K562 (cell line): ENCODE results near the gene SLIT1. TPM values are rescaled to one million over a fixed set of nuclear protein-coding genes. Genes with fewer than 3 reads are reported as not detected.

Source experiments
- ATAC-seq: fragments of 200-7000 bp; cut with Tn5 transposase; 3 replicates; pipeline ENCODE4 v1.9.1; 2020; ENCODE audit warnings: moderate library complexity
- BruUV-seq: library from RNA; stranded (reverse); fragments of 400-500 nt; replicated peaks from 2 replicates; lab custom pipeline; 2021; lab: Mats Ljungman, UMichigan
- CTCF ChIA-PET: fragments of 300-600 bp; formaldehyde crosslinking; extraction: SDS; loops from one replicate; lab custom pipeline; 2021; ENCODE audit warnings: low intra/inter-chr PET ratio; lab: Yijun Ruan, JAX
- POLR2A ChIA-PET: fragments of 300-600, 350-650 bp; sonication (Branson Sonifier 250); formaldehyde crosslinking; extraction: SDS; loops from one replicate; lab custom pipeline; 2021; ENCODE audit warnings: antibody characterized with exemption, inconsistent platforms; lab: Yijun Ruan, JAX
- DNase-seq, 4 experiments: peaks; one replicate each; pipeline versions ENCODE4 v3.0.0 to v3.0.0-alpha.2; 2011 to 2018; ENCODE audit warnings: low spot score in 3 of 4, mixed read lengths in 3 of 4; ENCODE audit errors: extremely low read depth in 1 of 4
- FAIRE-seq: peaks from 2 replicates; lab custom pipeline; 2011; peaks lifted over from hg19 to GRCh38; lab: Jason Lieb, UNC
- H2AFZ ChIP-seq: 2 replicates; pipeline ENCODE4 v1.6.0; 2011; ENCODE audit warnings: low read depth, low read length, control low read depth, inconsistent platforms
- H3K27ac ChIP-seq: fragments of 200-600 bp; 3 replicates; pipeline ENCODE4 v1.8.0; 2011; ENCODE audit warnings: low read depth, mild to moderate bottlenecking, control low read depth, inconsistent platforms, low read length, moderate library complexity, mixed read lengths; ENCODE audit errors: extremely low read depth
- H3K27me3 ChIP-seq, 2 experiments: fragments of 300-600 bp in 1 of 2; 2 replicates in 1 of 2; 3 replicates in 1 of 2; pipeline versions ENCODE4 v1.6.0 to v1.8.0; 2011; ENCODE audit warnings: inconsistent platforms in 2 of 2, low read length in 2 of 2, mild to moderate bottlenecking in 1 of 2, mixed read lengths in 1 of 2, moderate library complexity in 1 of 2; ENCODE audit not compliant: control insufficient read depth in 2 of 2, insufficient read depth in 2 of 2
- H3K36me3 ChIP-seq: fragments of 300-600 bp; 3 replicates; pipeline ENCODE4 v1.8.0; 2011; ENCODE audit warnings: mild to moderate bottlenecking, low read length, inconsistent platforms; ENCODE audit not compliant: control insufficient read depth, insufficient read depth
- H3K4me1 ChIP-seq, 2 experiments: fragments of 200-600 bp in 1 of 2; replicated peaks in 1 of 2; 2 replicates in 1 of 2; 3 replicates in 1 of 2; pipeline versions ENCODE4 v1.5.1 to v1.8.0; 2011; ENCODE audit warnings: inconsistent platforms in 2 of 2, low read length in 2 of 2, mild to moderate bottlenecking in 1 of 2, mixed read lengths in 1 of 2, moderate library complexity in 1 of 2; ENCODE audit not compliant: control insufficient read depth in 2 of 2, insufficient read depth in 2 of 2
- H3K4me2 ChIP-seq: 2 replicates; pipeline ENCODE4 v1.6.1; 2011; ENCODE audit warnings: low read length, control low read depth, inconsistent platforms, mixed read lengths; ENCODE audit not compliant: insufficient read depth
- H3K4me3 ChIP-seq: fragments of 200-600 bp; sonication (generic), shearing (Covaris generic); 2 replicates; pipeline ENCODE4 v1.5.1; 2016; ENCODE audit warnings: control low read depth, inconsistent platforms
- H3K79me2 ChIP-seq: fragments of 200-600 bp; 3 replicates; pipeline ENCODE4 v1.8.0; 2011; ENCODE audit warnings: low read length, inconsistent platforms; ENCODE audit not compliant: control insufficient read depth, insufficient read depth
- H3K9ac ChIP-seq, 2 experiments: 2 replicates each; pipeline versions ENCODE4 v1.6.0 to v1.6.1; 2011; ENCODE audit warnings: low read depth in 2 of 2, low read length in 2 of 2, control low read depth in 1 of 2, inconsistent platforms in 1 of 2, mild to moderate bottlenecking in 1 of 2, mixed read lengths in 1 of 2; ENCODE audit not compliant: insufficient read depth in 1 of 2
- H3K9me1 ChIP-seq: one replicate; pipeline ENCODE4 v1.6.0; 2011; ENCODE audit warnings: inconsistent platforms, mild to moderate bottlenecking, low read length, moderate library complexity; ENCODE audit not compliant: control insufficient read depth, insufficient read depth
- H3K9me3 ChIP-seq: replicated peaks from 2 replicates; pipeline ENCODE4 v1.5.1; 2011; ENCODE audit warnings: low read depth, low read length, inconsistent platforms; ENCODE audit not compliant: control insufficient read depth, insufficient read depth
- H4K20me1 ChIP-seq: replicated peaks from 2 replicates; pipeline ENCODE4 v1.6.1; 2011; ENCODE audit warnings: low read length, inconsistent platforms, mixed read lengths; ENCODE audit not compliant: control insufficient read depth, insufficient read depth
- CBFA2T3 ChIP-seq: fragments of 450-650 bp; IDR thresholded peaks from 2 replicates; pipeline ENCODE4 v1.6.1; 2017
- HNRNPLL ChIP-seq: fragments of 200-400 bp; formaldehyde crosslinking; IDR thresholded peaks from 2 replicates; pipeline ENCODE4 v1.6.1; 2017; ENCODE audit warnings: low read length, low read depth, mild to moderate bottlenecking; ENCODE audit not compliant: poor library complexity, severe bottlenecking
- JUN ChIP-seq, 2 experiments: sonication (generic) in 1 of 2; formaldehyde crosslinking in 1 of 2; IDR thresholded peaks; 2 replicates each; pipeline versions ENCODE4 v1.6.1 to v1.8.0; 2012 to 2022; ENCODE audit warnings: borderline replicate concordance in 2 of 2, mild to moderate bottlenecking in 2 of 2, improper control_type of control experiment in 1 of 2, low read depth in 1 of 2, low read length in 1 of 2, missing genetic modification reagents in 1 of 2
- SAFB ChIP-seq: fragments of 200-400 bp; formaldehyde crosslinking; IDR thresholded peaks from 2 replicates; pipeline ENCODE4 v1.6.1; 2017; ENCODE audit warnings: low read depth, low read length, borderline replicate concordance
- ZNF695 ChIP-seq: fragments of 450-650 bp; formaldehyde crosslinking; IDR thresholded peaks from 2 replicates; pipeline ENCODE4 v1.4.0; 2020; ENCODE audit warnings: mild to moderate bottlenecking, moderate library complexity
- WGBS: fragments of 100-300 bp; shearing (Covaris generic); methylation state at CpG from one replicate; pipeline ENCODE4 v1.1.6; 2016; ENCODE audit warnings: low coverage, mixed read lengths; ENCODE audit not compliant: insufficient coverage; ENCODE audit errors: missing lambda C conversion rate; 5-methylcytosine and 5-hydroxymethylcytosine counted together
- in situ Hi-C: fragments of 300-500 bp; cut with MboI; formaldehyde crosslinking; loops from 4 replicates; pipeline ENCODE4 v1.15.0; 2018; ENCODE audit warnings: inconsistent platforms, mixed read lengths
- intact Hi-C: fragments of 100-400 bp; cut with micrococcal nuclease; formaldehyde crosslinking; loops from 2 replicates; pipeline ENCODE4 v1.14.2; 2022
- polyA plus RNA-seq, 8 experiments: library from polyadenylated mRNA; depleted of rRNA in 4 of 8; stranded (reverse) in 5 of 8; unstranded in 3 of 8; fragments of >200 nt; fragmentation: Nextera tagmentation in 2 of 8; fragmentation: Illumina TruSeq in 1 of 8; extraction: Ambion mirVana in 2 of 8; extraction: Trizol in 1 of 8; gene quantifications; 2 replicates each; pipeline versions ENCODE4 v1.2.1 to v1.2.3, GENCODE V29; 2011 to 2014; ENCODE audit warnings: inconsistent platforms in 1 of 8, missing spikeins in 1 of 8
- total RNA-seq, 7 experiments: library from RNA; depleted of rRNA in 6 of 7; stranded (reverse); fragments of >200 nt in 6 of 7; fragmentation: Illumina TruSeq in 2 of 7; extraction: Trizol in 2 of 7; gene quantifications; 2 replicates each; pipeline versions ENCODE4 v1.2.1 to v1.2.3, GENCODE V29; 2011 to 2021; ENCODE audit warnings: low replicate concordance in 1 of 7
- TF ChIP-seq, protein P1 (sequence below): sonication (generic); formaldehyde crosslinking; IDR thresholded peaks from 2 replicates; pipeline ENCODE4 v1.8.0; 2022; ENCODE audit warnings: missing genetic modification reagents, mild to moderate bottlenecking, moderate library complexity, borderline replicate concordance
- TF ChIP-seq, protein P2 (sequence below): IDR thresholded peaks from 3 replicates; pipeline ENCODE4 v1.6.1; 2011; ENCODE audit warnings: borderline replicate concordance, mild to moderate bottlenecking; ENCODE audit not compliant: insufficient read length, insufficient read depth
- TF ChIP-seq, protein P3 (sequence below): fragments of 450-650 bp; IDR thresholded peaks from 2 replicates; pipeline ENCODE4 v1.6.1; 2017; ENCODE audit warnings: antibody characterized with exemption, mild to moderate bottlenecking
- TF ChIP-seq, protein P4 (sequence below): fragments of 450-650 bp; formaldehyde crosslinking; IDR thresholded peaks from 2 replicates; pipeline ENCODE4 v1.4.0; 2022; ENCODE audit warnings: mild to moderate bottlenecking, moderate library complexity
- TF ChIP-seq, protein P5 (sequence below): fragments of 450-650 bp; formaldehyde crosslinking; IDR thresholded peaks from 2 replicates; pipeline ENCODE4 v1.4.0; 2022; ENCODE audit warnings: missing genetic modification characterization

Gene SLIT1
- total and polyA plus RNA-seq, 9 of the 15 experiments (the other 6 are each of a cell fraction or from before 2014, with no cell fraction given), result 0.01 to 0.11 (median 0.04) TPM; not detected in 3

DNA sequence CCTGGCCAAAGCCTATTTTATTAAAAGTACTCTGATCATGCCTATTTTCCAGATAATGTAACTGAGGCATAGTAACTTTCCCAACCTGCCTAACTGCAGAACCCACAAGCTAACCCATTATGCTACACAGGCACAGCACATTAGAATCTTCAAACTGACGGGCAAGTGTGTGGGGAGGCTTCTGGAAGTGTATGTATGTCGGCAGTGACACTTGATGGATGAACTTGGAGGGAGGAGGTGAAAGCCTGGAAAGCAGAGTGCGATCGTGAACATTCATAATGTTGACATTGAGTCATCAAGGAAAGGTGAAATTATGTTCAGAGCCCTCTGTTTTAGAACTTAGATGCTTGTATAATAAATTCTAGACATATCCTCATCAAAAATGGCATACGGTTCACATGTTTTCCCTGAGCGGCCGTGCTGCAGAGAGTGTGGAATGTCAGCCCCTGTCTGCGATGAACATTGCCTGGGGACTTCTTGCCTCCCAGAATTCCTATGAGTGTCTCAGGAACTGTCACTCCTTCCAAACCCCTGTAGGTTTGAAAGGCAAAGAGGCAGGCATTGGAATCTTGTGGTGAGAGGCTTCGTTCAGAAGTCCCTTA, 102.4 kb downstream of the SLIT1 start:
- Histone ChIP-seq H3K79me2 (no peaks in the 10 kb centered on the region), H3K4me1 (no peaks in the 10 kb centered on the region), H4K20me1 (peaks cover 4% of the 10 kb centered on the region; the same call in 1 of the 2 replicates), H3K9ac (no peak overlapping the region), H3K9me1 (no peaks in the 10 kb centered on the region), H2AFZ (no peak overlapping the region), H3K27me3 (peaks cover 0 to 8% of the 10 kb centered on the region in 2 experiments; a peak in 1 of 5 replicates), H3K4me2 (no peak overlapping the region), H3K27ac (no peak overlapping the region), H3K9me3 (no peaks in the 10 kb centered on the region), H3K4me3 (no peak overlapping the region), H3K36me3 (no peaks in the 10 kb centered on the region)
- no TSS peak for BruUV-seq
- DNase-seq, result no peak
- WGBS, result 1% methylated on average over 9 of the region's 9 CpGs
- no peak for FAIRE-seq
- POLR2A ChIA-PET, result interaction anchor here (0.8 to 1.1 kb wide), 2 partner anchors 26 to 82 kb away, joined by 3 read pairs; no protein-coding TSS in a partner anchor
- CTCF ChIA-PET, result no interaction called here
- in situ Hi-C loops (loop anchor here (5.0 kb wide), 1 partner anchor 124 kb away; no protein-coding TSS in a partner anchor), intact Hi-C loops (no loop called here)
- no peak for ATAC-seq
- TF ChIP-seq, protein P1, sequence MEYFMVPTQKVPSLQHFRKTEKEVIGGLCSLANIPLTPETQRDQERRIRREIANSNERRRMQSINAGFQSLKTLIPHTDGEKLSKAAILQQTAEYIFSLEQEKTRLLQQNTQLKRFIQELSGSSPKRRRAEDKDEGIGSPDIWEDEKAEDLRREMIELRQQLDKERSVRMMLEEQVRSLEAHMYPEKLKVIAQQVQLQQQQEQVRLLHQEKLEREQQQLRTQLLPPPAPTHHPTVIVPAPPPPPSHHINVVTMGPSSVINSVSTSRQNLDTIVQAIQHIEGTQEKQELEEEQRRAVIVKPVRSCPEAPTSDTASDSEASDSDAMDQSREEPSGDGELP (CRISPR knock-in tag), result no peak
- no peak for TF ChIP-seq ZNF695 (CRISPR knock-in tag)
- TF ChIP-seq SAFB, result no peak
- TF ChIP-seq, protein P2, sequence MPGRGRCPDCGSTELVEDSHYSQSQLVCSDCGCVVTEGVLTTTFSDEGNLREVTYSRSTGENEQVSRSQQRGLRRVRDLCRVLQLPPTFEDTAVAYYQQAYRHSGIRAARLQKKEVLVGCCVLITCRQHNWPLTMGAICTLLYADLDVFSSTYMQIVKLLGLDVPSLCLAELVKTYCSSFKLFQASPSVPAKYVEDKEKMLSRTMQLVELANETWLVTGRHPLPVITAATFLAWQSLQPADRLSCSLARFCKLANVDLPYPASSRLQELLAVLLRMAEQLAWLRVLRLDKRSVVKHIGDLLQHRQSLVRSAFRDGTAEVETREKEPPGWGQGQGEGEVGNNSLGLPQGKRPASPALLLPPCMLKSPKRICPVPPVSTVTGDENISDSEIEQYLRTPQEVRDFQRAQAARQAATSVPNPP, result no peak
- no peak for TF ChIP-seq HNRNPLL
- TF ChIP-seq, protein P3, sequence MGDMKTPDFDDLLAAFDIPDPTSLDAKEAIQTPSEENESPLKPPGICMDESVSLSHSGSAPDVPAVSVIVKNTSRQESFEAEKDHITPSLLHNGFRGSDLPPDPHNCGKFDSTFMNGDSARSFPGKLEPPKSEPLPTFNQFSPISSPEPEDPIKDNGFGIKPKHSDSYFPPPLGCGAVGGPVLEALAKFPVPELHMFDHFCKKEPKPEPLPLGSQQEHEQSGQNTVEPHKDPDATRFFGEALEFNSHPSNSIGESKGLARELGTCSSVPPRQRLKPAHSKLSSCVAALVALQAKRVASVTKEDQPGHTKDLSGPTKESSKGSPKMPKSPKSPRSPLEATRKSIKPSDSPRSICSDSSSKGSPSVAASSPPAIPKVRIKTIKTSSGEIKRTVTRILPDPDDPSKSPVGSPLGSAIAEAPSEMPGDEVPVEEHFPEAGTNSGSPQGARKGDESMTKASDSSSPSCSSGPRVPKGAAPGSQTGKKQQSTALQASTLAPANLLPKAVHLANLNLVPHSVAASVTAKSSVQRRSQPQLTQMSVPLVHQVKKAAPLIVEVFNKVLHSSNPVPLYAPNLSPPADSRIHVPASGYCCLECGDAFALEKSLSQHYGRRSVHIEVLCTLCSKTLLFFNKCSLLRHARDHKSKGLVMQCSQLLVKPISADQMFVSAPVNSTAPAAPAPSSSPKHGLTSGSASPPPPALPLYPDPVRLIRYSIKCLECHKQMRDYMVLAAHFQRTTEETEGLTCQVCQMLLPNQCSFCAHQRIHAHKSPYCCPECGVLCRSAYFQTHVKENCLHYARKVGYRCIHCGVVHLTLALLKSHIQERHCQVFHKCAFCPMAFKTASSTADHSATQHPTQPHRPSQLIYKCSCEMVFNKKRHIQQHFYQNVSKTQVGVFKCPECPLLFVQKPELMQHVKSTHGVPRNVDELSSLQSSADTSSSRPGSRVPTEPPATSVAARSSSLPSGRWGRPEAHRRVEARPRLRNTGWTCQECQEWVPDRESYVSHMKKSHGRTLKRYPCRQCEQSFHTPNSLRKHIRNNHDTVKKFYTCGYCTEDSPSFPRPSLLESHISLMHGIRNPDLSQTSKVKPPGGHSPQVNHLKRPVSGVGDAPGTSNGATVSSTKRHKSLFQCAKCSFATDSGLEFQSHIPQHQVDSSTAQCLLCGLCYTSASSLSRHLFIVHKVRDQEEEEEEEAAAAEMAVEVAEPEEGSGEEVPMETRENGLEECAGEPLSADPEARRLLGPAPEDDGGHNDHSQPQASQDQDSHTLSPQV, result no peak
- no peak for TF ChIP-seq JUN (IDR thresholded peaks at IDR 0.05; ENCODE audit: borderline replicate concordance, low read depth, low read length)
- TF ChIP-seq JUN (CRISPR knock-in tag; IDR thresholded peaks at IDR 0.05; ENCODE audit: borderline replicate concordance), result no peak
- TF ChIP-seq, protein P4, sequence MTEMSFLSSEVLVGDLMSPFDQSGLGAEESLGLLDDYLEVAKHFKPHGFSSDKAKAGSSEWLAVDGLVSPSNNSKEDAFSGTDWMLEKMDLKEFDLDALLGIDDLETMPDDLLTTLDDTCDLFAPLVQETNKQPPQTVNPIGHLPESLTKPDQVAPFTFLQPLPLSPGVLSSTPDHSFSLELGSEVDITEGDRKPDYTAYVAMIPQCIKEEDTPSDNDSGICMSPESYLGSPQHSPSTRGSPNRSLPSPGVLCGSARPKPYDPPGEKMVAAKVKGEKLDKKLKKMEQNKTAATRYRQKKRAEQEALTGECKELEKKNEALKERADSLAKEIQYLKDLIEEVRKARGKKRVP (CRISPR knock-in tag), result no peak
- no peak for TF ChIP-seq CBFA2T3
- TF ChIP-seq, protein P5, sequence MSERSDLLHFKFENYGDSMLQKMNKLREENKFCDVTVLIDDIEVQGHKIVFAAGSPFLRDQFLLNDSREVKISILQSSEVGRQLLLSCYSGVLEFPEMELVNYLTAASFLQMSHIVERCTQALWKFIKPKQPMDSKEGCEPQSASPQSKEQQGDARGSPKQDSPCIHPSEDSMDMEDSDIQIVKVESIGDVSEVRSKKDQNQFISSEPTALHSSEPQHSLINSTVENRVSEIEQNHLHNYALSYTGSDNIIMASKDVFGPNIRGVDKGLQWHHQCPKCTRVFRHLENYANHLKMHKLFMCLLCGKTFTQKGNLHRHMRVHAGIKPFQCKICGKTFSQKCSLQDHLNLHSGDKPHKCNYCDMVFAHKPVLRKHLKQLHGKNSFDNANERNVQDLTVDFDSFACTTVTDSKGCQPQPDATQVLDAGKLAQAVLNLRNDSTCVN, result no peak
